Activated naive CD4-positive, alpha-beta T cell treated with anti-CD3 and anti-CD28 coated beads, Interleukin-2, amount 50 U/mL, for 24 hours (primary cell): ENCODE measurements around the gene COIL.

ENCODE experiments used
- H3K27ac Mint-ChIP-seq: one replicate; pipeline ENCODE4 v1.8.0; 2021; ENCODE audit warnings: mild to moderate bottlenecking, mixed read lengths
- H3K27me3 Mint-ChIP-seq: one replicate; pipeline ENCODE4 v1.8.0; 2021; ENCODE audit warnings: mixed read lengths
- H3K36me3 Mint-ChIP-seq: one replicate; pipeline ENCODE4 v1.8.0; 2021; ENCODE audit warnings: mixed read lengths
- H3K4me1 Mint-ChIP-seq: one replicate; pipeline ENCODE4 v1.8.0; 2021; ENCODE audit warnings: mixed read lengths
- H3K4me3 Mint-ChIP-seq: one replicate; pipeline ENCODE4 v1.8.0; 2021; ENCODE audit warnings: mild to moderate bottlenecking, mixed read lengths
- H3K9me3 Mint-ChIP-seq: one replicate; pipeline ENCODE4 v1.8.0; 2021; ENCODE audit warnings: mixed read lengths

The COIL gene

GRCh38 chr17:56960596-56961538 lies at the start of gene COIL:
COIL (minus strand) TSS chr17:56961050; CDS start chr17:56961019, 31 bp downstream.
- H3K27ac Mint-ChIP-seq = peak within 1 kb of the TSS; percentile 92
- H3K4me3 Mint-ChIP-seq = peak within 1 kb of the TSS; percentile 87
- no peaks in the 10 kb centered on the region for H3K9me3 Mint-ChIP-seq
- no peaks in the 10 kb centered on the region for H3K36me3 Mint-ChIP-seq
- H3K4me1 Mint-ChIP-seq = peaks cover 21% of the 10 kb centered on the region
- no peaks in the 10 kb centered on the region for H3K27me3 Mint-ChIP-seq

- peaks cover 9% of the 10 kb centered on the region for H3K4me1 Mint-ChIP-seq
- H3K9me3 Mint-ChIP-seq = no peaks in the 10 kb centered on the region
- H3K4me3 Mint-ChIP-seq = peak overlapping the region; percentile 44
- H3K36me3 Mint-ChIP-seq = no peaks in the 10 kb centered on the region
- no peak overlapping the region for H3K27ac Mint-ChIP-seq
- H3K27me3 Mint-ChIP-seq = no peaks in the 10 kb centered on the region
Observed at GRCh38 chr17:57010487-57010886, 49.6 kb upstream of the COIL start.

- no peaks in the 10 kb centered on the region for H3K9me3 Mint-ChIP-seq
- peak overlapping the region; percentile 27 for H3K4me3 Mint-ChIP-seq
- H3K36me3 Mint-ChIP-seq = no peaks in the 10 kb centered on the region
- peaks cover 9% of the 10 kb centered on the region for H3K4me1 Mint-ChIP-seq
- H3K27ac Mint-ChIP-seq = no peak overlapping the region
- no peaks in the 10 kb centered on the region for H3K27me3 Mint-ChIP-seq
Observed at GRCh38 chr17:57009737-57010445, 49.0 kb upstream of the COIL start.

GRCh38 chr17:57008958-57009357 lies 48.1 kb upstream of the COIL start:
- Mint-ChIP-seq H3K4me3 (no peak overlapping the region), H3K27ac (no peak overlapping the region), H3K36me3 (no peaks in the 10 kb centered on the region), H3K4me1 (peaks cover 9% of the 10 kb centered on the region), H3K27me3 (no peaks in the 10 kb centered on the region), H3K9me3 (no peaks in the 10 kb centered on the region)

GRCh38 chr17:57006040-57006439 lies 45.2 kb upstream of the COIL start:
- no peaks in the 10 kb centered on the region for H3K9me3 Mint-ChIP-seq
- no peak overlapping the region for H3K27ac Mint-ChIP-seq
- no peak overlapping the region for H3K4me3 Mint-ChIP-seq
- H3K4me1 Mint-ChIP-seq = peaks cover 9% of the 10 kb centered on the region
- H3K36me3 Mint-ChIP-seq = peaks cover 2% of the 10 kb centered on the region
- H3K27me3 Mint-ChIP-seq = no peaks in the 10 kb centered on the region

GRCh38 chr17:57004944-57005579 lies 44.2 kb upstream of the COIL start:
- peaks cover 3% of the 10 kb centered on the region for H3K4me1 Mint-ChIP-seq
- no peaks in the 10 kb centered on the region for H3K27me3 Mint-ChIP-seq
- H3K27ac Mint-ChIP-seq = no peak overlapping the region
- H3K9me3 Mint-ChIP-seq = no peaks in the 10 kb centered on the region
- H3K36me3 Mint-ChIP-seq = peaks cover 2% of the 10 kb centered on the region
- no peak overlapping the region for H3K4me3 Mint-ChIP-seq

- no peak overlapping the region for H3K4me3 Mint-ChIP-seq
- no peak overlapping the region for H3K27ac Mint-ChIP-seq
- no peaks in the 10 kb centered on the region for H3K27me3 Mint-ChIP-seq
- no peaks in the 10 kb centered on the region for H3K4me1 Mint-ChIP-seq
- peaks cover 5% of the 10 kb centered on the region for H3K36me3 Mint-ChIP-seq
- no peaks in the 10 kb centered on the region for H3K9me3 Mint-ChIP-seq
Observed at GRCh38 chr17:57002904-57003303, 42.1 kb upstream of the COIL start.

GRCh38 chr17:57001541-57001940 lies 40.7 kb upstream of the COIL start:
- Mint-ChIP-seq H3K27me3 (no peaks in the 10 kb centered on the region), H3K9me3 (no peaks in the 10 kb centered on the region), H3K4me3 (no peak overlapping the region), H3K27ac (no peak overlapping the region), H3K4me1 (no peaks in the 10 kb centered on the region), H3K36me3 (peaks cover 9% of the 10 kb centered on the region)

- Mint-ChIP-seq H3K4me1 (no peaks in the 10 kb centered on the region), H3K27me3 (no peaks in the 10 kb centered on the region), H3K27ac (no peak overlapping the region), H3K4me3 (no peak overlapping the region), H3K9me3 (no peaks in the 10 kb centered on the region), H3K36me3 (peaks cover 8% of the 10 kb centered on the region)
Observed at GRCh38 chr17:56997313-56997712, 36.5 kb upstream of the COIL start.

GRCh38 chr17:56995766-56996165 lies 34.9 kb upstream of the COIL start:
- no peak overlapping the region for H3K4me3 Mint-ChIP-seq
- no peaks in the 10 kb centered on the region for H3K9me3 Mint-ChIP-seq
- H3K27ac Mint-ChIP-seq = no peak overlapping the region
- H3K4me1 Mint-ChIP-seq = no peaks in the 10 kb centered on the region
- no peaks in the 10 kb centered on the region for H3K27me3 Mint-ChIP-seq
- peaks cover 11% of the 10 kb centered on the region for H3K36me3 Mint-ChIP-seq

- Mint-ChIP-seq H3K36me3 (peaks cover 12% of the 10 kb centered on the region), H3K9me3 (no peaks in the 10 kb centered on the region), H3K4me1 (no peaks in the 10 kb centered on the region), H3K27me3 (no peaks in the 10 kb centered on the region), H3K4me3 (no peak overlapping the region), H3K27ac (no peak overlapping the region)
Observed at GRCh38 chr17:56994009-56994792, 33.4 kb upstream of the COIL start.

- Mint-ChIP-seq H3K27ac (no peak overlapping the region), H3K27me3 (no peaks in the 10 kb centered on the region), H3K4me3 (no peak overlapping the region), H3K36me3 (peaks cover 10% of the 10 kb centered on the region), H3K4me1 (no peaks in the 10 kb centered on the region), H3K9me3 (no peaks in the 10 kb centered on the region)
Observed at GRCh38 chr17:56992364-56992763, 31.5 kb upstream of the COIL start.

- no peaks in the 10 kb centered on the region for H3K9me3 Mint-ChIP-seq
- peaks cover 17% of the 10 kb centered on the region for H3K36me3 Mint-ChIP-seq
- no peak overlapping the region for H3K27ac Mint-ChIP-seq
- H3K4me1 Mint-ChIP-seq = no peaks in the 10 kb centered on the region
- H3K27me3 Mint-ChIP-seq = no peaks in the 10 kb centered on the region
- no peak overlapping the region for H3K4me3 Mint-ChIP-seq
Observed at GRCh38 chr17:56988901-56989572, 28.2 kb upstream of the COIL start.

- Mint-ChIP-seq H3K4me1 (no peaks in the 10 kb centered on the region), H3K4me3 (no peak overlapping the region), H3K9me3 (no peaks in the 10 kb centered on the region), H3K27ac (no peak overlapping the region), H3K36me3 (peaks cover 17% of the 10 kb centered on the region), H3K27me3 (no peaks in the 10 kb centered on the region)
Observed at GRCh38 chr17:56987283-56987834, 26.5 kb upstream of the COIL start.
